Dermis microvascular lymphatic vessel endothelial cell (primary cell): ENCODE results near the gene ADGRG4. TPM values are rescaled to one million over a fixed set of nuclear protein-coding genes. Genes with fewer than 3 reads are reported as not detected.

Experiments used
- DNase-seq, 2 donors: peaks; one replicate each; pipeline versions ENCODE4 v3.0.0 to v3.0.0-alpha.2; 2010; ENCODE audit warnings: low read depth in 2 of 2
- total RNA-seq: library from RNA; depleted of rRNA; stranded (reverse); fragments of >200 nt; gene quantifications from 2 replicates; pipeline ENCODE4 v1.2.1, GENCODE V29; 2014

Gene ADGRG4
- total RNA-seq, 1 donor from 2014 or later, result not detected

- DNase-seq, result no peak
Measured at GRCh38 chrX:136456133-136456532, 155.4 kb downstream of the ADGRG4 start.

GRCh38 chrX:136457303-136457917 lies 156.6 kb downstream of the ADGRG4 start:
- DNase-seq, result no peak

DNA sequence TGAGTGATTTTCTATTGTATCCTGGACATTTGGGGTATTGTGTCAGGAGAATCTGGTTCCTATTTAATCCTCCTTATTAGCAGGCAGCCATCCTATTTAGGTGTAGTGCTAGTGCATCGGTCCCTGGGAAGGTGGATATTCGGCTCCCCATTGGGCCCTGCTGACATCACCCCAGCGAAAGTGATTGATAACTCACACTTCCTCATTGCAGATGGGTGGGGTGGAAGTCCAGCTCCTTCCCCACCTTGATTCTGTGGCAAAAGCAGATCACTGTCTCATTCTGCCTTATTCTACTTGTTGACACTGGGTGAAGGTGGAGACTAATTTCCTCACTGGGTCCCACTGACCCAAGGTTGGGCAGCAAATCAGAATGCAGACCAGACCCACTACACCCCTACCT lies 163.8 kb downstream of the ADGRG4 start:
- DNase-seq, result no peak

Other genes with a start within 250 kb of the ADGRG4 start
- 90.6 and 148 TPM in 2 replicates for gene FHL1, start 153.4 kb upstream of the ADGRG4 start, total RNA-seq
- 14.4 and 19.2 TPM in 2 replicates for gene MAP7D3, start 49.6 kb upstream of the ADGRG4 start, total RNA-seq
- gene BRS3, start 187.0 kb downstream of the ADGRG4 start, total RNA-seq, result not detected in 2 replicates
- 22.3 and 22.8 TPM in 2 replicates for gene HTATSF1, start 196.6 kb downstream of the ADGRG4 start, total RNA-seq
- not detected in 2 replicates for gene VGLL1, start 231.3 kb downstream of the ADGRG4 start, total RNA-seq